ENCODE results near the gene PAPPA2.
"Not testable (repeated sequence)": the region's sequence is repeated elsewhere in the genome, so short reads cannot be mapped to it uniquely, and the experiment has no call there.

Gene PAPPA2, protein sequence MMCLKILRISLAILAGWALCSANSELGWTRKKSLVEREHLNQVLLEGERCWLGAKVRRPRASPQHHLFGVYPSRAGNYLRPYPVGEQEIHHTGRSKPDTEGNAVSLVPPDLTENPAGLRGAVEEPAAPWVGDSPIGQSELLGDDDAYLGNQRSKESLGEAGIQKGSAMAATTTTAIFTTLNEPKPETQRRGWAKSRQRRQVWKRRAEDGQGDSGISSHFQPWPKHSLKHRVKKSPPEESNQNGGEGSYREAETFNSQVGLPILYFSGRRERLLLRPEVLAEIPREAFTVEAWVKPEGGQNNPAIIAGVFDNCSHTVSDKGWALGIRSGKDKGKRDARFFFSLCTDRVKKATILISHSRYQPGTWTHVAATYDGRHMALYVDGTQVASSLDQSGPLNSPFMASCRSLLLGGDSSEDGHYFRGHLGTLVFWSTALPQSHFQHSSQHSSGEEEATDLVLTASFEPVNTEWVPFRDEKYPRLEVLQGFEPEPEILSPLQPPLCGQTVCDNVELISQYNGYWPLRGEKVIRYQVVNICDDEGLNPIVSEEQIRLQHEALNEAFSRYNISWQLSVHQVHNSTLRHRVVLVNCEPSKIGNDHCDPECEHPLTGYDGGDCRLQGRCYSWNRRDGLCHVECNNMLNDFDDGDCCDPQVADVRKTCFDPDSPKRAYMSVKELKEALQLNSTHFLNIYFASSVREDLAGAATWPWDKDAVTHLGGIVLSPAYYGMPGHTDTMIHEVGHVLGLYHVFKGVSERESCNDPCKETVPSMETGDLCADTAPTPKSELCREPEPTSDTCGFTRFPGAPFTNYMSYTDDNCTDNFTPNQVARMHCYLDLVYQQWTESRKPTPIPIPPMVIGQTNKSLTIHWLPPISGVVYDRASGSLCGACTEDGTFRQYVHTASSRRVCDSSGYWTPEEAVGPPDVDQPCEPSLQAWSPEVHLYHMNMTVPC (N-terminal part only)

DNA sequence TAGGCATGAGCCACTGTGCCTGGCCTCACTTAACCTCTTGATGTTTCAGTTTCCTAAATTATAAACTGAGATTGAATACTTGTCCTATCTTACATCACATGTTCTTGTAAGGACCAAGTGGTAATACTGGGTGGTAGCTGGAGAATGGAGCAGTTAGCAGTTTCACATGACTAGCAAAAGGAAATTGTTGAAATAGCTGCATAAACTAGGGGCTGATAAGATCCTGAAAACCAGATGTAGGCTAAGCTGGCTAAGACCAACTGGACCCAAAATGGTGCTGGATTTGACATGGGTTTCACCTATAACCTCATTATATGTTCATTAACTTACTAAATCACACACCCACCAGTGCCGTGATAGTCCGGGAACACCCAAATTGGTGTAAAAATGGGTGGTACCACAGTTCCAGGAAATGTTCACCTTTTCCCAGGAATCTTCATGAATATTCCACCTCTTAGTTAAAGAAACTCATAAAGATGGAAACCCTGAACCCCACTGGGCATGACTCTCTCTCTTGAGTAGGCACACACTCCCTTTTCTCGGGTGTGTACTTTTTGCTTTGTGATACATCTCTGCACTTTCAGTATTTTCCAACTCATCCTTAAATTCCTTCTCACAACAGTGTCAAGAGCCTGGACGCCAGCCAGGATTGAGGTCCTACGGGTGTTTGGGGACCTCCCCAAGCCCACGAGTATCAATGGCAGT, at the start of gene PAPPA2:
PAPPA2 (plus strand) TSS at position 502 of the 705 bp plus-strand sequence. CDS start 93,148 bp downstream, outside the sequence.
- DNase-seq (ENCODE audit: low spot score) = no peak

- no peak for DNase-seq (ENCODE audit: low spot score)
These were observed 46.2 kb upstream of the PAPPA2 start for GRCh38 chr1:176416777-176417176.

DNA sequence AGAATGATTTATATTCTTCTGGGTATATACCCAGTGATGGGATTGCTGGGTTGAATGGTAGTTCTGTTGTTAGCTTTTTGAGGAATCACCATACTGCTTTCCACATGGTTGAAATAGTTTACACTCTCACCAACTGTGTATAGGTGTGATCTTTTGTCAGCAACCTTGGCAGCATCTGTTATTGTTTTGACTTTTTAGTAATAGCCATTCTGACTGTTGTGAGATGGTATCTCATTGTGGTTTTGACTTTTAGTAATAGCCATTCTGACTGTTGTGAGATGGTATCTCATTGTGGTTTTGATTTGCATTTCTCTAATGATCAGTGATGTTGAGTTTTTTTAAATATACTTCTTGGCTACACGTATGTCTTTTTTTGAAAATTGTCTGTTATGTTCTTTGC, 43.4 kb upstream of the PAPPA2 start:
- DNase-seq (ENCODE audit: low spot score) = not testable (repeated sequence)

DNA sequence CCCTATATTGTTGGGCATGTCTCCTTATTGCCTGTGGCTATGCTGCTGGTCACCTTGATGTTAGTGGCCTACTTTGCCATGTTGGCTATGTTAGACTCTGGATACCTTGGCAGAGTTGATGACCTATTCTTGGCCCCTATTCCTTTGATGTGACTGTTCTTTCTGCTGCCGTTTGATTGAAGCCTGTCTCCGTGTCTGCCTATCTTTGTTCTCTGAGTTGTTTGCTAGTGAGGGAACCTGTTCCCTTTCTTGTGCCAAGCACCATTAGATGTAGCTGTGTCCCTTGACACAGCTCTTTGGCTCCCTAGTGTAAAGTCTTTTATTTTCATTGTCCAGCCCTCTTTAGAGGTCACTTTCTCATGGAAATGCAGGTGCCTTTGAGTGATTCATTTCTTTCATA, 28.7 kb upstream of the PAPPA2 start:
- no peak for DNase-seq (ENCODE audit: low spot score)

DNA sequence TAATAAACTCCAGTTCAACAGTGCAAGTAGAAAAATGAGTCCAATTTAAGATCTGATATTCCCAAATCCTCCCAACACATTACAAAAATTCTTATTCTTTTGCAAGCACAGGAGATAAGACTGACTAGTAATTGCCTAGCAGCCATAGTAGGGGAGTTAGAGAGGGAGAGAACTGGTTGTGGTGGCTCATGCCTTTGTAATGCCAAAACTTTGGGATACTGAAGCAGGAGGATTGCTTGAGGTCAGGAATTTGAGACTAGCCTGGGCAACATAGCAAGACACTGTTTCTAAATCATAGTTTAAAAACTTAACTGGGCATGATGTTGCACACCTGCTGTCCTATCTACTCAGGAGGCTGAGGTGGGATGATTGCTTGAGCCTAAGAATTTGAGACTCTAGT, 26.7 kb upstream of the PAPPA2 start:
- DNase-seq (ENCODE audit: low spot score) = no peak

DNA sequence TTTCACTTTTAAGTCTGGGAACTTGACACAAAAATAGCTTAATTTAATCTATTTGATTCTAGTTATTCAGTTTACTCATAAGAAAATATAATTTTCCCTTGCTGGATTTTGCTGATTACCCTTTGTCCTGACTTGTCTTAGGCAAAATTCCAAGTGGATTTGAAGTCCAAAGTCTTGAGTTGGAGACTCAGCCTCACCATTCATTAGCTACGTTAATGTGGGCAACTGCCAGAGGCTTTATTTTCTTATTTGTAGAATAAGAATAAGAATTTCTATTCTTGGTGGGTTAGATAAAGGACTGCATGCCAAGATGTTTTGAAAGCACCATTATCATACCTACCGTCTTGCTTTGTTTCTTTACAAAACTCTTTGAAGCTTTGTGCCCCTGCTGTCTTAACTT, 22.8 kb upstream of the PAPPA2 start:
- DNase-seq (ENCODE audit: low spot score) = no peak

DNA sequence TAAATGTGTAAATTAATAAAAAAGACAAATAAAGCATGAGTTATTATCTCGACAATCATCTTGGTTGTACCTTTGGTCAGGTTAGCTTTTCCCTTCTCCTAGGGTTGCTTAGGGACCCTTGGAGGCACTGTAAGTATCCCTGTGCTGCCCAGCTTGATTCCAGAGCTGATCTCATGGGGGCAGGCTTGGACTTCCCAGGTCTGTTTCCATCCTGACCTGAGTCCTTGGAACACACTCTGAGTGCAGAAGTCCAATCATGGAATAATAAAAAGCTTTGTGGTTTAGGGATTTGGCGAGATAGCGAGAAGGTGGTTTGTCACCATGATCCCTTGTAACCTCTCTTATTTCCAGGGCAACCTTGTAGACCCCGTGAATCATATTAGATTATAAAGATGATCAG, 18.7 kb upstream of the PAPPA2 start:
- no peak for DNase-seq (ENCODE audit: low spot score)

DNA sequence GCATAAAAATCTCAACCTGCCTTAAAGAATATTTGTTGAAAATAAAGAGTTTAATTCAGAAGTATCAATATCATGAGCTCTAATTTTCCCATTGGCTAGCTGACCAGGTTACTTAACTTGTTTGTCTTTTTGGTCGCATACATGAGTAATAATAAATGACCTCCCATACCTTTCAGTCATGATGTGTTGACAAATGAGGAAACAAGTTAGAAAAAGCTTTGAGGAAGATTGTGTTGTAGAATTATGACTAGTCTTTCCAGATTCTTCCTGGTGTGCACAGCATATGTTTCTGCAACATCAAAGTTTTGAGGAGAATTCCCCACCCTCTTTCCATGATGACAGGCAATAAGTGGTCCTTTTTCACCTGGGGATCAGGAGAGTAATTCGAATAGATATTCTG, 17.6 kb upstream of the PAPPA2 start:
- DNase-seq (ENCODE audit: low spot score) = no peak

DNA sequence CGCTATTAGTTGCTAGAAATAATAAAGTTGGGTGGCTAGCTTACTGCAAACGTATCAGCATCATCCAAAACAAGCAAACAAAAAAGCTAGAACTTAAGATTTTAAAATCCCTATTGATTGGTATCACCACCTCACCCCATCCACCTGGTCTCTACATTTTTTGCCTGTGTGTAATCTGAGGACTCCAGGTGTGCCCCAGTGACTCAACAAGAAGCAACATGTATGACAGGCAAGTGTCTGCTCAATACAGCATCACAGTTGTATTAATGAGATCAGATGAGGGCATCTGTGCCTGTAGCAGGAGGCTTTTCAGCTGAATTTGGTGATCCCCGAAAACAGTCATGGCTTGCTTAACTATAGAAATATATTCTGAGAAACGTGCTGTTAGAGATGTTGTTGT, 14.6 kb upstream of the PAPPA2 start:
- no peak for DNase-seq (ENCODE audit: low spot score)

- no peak for DNase-seq (ENCODE audit: low spot score)
These were observed 12.4 kb upstream of the PAPPA2 start for GRCh38 chr1:176450526-176450925.

DNA sequence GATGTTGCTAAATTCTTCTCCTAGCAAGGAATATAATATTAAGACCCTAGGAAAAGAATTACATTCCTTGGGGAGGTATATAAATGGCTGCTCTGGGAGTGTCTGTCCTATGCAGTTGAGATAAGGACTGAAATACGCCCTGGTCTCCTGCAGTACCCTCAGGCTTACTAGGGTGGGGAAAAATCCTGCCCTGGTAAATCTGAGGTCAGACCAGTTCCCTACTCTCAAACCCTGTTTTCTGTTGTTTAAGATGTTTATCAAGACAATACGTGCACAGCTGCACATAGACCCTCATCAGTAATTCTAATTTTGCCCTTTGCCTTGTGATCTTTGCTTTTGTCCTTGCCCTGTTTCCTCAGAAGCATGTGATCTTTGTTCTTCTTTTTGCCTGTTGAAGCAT, 11.2 kb upstream of the PAPPA2 start:
- not testable (repeated sequence) for DNase-seq (ENCODE audit: low spot score)

GRCh38 chr1:176456795-176457194, 6.2 kb upstream of the PAPPA2 start:
- no peak for DNase-seq (ENCODE audit: low spot score)

DNA sequence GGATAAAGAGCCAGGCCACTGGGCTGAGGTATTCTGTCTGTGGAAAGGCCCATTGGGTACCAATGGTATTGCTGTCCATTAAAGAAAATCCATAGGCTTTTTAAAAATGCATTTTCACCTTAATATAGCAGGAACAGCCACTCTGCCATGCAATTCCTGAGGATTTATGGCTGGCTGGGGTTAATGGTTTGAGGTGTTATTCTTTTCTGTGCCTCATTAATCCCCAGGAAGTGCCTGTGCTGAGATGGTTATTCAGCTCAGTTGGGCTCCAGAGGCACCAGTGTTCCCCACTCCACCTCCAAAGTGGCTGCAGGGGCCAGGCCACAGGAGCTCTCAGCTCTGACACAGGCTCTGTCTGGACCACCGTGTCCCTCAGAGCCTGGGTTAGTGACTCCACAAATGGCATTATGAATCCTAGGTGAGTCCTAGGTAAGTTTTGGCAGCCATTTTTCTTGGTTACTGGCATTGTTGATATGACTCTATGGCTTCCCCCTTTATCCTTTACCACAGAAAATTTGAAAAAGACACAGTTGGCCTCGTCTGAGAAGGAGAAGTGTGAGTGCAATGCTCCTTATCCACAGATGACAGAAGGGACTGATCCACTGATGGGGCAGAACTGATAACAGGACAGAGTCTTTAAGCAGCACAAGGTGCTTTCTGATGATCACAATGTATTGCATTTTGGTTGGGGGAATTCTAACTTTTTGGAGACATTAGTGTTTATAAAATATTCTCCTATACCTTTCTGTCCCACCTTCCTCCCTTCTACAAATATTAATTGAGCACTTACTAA, 2.2 kb upstream of the PAPPA2 start:
- no peak for DNase-seq (ENCODE audit: low spot score)

DNA sequence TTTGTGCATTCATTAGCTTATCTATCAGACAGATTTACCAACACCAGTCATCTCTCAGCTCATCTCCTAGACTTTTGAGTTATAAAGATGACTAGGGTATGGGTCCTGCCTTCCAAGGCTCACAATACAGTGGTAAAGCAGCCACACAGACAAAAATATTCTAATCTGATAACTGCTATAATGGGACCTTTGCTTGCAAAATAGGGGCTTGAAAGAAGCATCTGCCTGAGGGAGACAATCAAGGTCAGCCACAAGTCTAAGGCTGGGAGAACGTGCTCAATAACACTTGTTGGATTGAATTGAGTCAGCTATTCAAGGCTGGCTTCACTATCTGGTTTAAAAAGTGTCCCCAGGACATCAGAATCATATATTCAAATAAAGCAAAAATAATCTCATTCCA, 1.4 kb upstream of the PAPPA2 start:
- DNase-seq (ENCODE audit: low spot score) = no peak

DNA sequence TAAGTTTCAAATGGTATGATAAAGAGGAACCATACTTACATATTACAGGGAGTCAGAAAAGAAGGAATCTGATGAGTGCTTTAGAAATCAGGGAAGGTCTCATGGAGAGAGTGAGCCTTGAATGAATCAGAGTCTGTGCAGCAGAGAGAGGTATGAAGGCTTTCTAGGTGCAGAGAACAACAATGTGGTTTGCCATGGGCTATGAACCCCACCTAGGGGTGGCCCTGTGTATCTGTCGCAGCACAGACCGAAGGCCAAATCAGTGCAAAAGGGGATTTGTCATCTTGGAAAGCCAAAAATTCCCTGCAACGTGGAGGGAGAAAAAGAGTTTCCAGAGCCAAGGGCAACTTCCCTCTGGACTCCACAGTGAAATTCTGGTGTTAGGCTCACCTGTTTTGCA, 3.5 kb downstream of the PAPPA2 start:
- no peak for DNase-seq (ENCODE audit: low spot score)

- no peak for DNase-seq (ENCODE audit: low spot score)
These were observed 6.6 kb downstream of the PAPPA2 start for GRCh38 chr1:176469450-176470010.

- DNase-seq (ENCODE audit: low spot score) = no peak
These were observed 8.6 kb downstream of the PAPPA2 start for GRCh38 chr1:176471338-176472121.

DNA sequence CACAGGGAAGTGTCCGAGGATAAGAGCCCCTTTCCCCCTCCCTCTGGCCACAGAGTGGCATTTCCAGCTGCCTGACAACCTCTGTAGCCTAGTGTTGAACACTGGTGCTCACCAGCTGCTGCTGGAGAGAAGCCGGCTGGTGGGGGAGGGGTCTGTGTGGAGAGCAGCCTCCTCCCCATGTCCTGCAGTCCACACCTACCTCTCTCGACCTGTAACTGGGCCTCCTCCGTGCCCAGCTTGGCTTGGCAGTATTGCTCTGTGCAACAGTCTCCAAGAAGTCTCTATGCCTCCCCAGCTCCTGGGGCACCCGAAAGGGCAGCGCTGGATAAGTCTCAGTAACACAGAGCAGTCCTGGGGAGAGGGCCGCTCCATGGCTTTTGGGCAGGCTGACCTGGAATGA, 17.0 kb downstream of the PAPPA2 start:
- DNase-seq (ENCODE audit: low spot score) = no peak

DNA sequence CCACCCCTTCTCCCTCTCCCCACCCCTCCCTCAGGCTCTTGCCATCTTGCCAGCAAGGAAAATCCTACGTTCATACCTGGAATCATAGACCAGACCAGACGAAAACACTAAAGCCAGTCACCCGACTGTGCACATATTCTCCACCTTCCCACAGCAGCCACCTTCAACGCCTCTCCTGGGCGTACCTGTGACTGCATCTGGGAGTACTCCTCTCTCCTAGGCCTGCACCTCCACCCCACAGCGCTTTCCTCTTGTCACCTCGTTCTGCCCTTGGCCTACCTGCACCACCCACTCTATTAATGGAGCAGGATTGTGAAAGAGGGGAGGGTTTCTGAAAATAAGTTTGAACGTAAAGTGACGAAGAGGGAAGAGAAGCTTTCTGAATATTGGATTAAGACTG, 17.8 kb downstream of the PAPPA2 start:
- DNase-seq (ENCODE audit: low spot score) = no peak

DNA sequence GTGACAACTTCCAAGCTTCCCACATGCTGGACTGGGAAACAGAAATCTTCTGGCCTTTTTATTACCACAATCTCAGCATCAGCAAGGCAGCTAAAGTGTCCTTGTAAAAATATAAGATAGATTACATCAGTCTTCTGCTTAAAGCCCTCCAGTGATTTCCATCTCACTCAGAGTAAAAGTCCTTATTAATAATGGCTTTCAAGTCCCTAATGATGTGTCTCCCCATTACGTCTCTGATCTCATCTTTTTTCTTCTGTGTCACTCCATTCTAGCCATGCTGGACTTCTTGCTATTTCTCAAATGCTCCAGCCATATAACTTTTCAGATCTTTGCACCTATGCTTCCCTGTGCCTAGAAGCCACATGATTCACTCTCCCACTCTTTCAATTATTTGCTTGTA, 22.1 kb downstream of the PAPPA2 start:
- no peak for DNase-seq (ENCODE audit: low spot score)

All from left forelimb (tissue), 1 donor.